ENCODE measurements around the gene ART4.

Gene ART4

DNA sequence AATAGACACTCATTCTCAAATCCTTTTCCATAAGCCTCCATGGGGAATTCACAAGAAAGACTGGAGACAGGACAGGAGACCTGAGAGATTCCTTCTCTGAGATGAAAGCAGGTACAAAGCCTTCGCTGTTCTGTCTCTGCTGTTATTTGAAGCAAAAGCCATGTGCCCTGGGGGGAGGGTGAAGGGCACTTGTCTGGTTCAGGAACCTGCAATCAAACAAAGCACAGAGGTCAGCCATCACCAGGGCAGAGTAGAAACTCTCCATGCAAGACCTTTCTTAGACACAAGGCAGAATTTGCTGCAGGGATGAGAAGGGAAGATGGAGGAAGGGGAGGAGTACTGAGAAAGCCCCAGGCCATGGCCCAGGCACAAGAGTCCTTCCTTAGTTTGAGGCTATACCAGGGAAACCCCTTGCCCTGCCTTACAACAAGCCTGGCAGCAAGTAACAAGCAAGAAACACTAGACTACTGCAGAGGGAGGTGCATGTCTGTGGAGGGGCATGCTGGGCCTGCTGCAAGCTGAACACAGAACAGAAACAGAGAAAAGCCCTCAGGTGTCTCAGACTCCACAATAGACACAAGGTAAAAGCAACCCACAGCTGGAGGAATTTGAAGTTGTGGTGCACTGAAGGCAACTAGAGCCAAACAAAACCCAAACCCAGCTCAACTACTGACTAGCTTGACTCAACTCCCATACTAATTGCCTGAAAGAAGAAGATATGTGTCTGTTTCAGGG lies 7.8 kb upstream of the ART4 start:
- no peak for DNase-seq (ENCODE audit: low spot score)

DNA sequence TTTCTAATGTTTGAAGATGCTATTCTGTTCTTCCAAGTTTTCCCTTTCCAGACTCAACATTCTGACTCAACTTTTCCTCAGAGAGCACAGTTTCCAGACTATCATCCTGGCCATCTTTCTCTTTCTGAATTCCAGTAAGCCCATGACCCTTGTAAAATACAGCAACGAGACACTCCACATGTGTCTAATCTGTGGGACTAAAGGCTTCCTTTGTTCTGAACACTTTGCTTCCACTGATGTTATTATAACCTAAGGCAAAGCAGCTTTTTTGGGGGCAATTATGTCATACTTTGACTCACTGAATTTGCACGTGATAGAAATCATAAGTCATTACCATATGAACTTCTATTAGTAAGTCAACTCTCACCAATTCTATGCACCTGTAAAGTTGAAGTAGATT lies 6.3 kb upstream of the ART4 start:
- DNase-seq (ENCODE audit: low spot score) = no peak

DNA sequence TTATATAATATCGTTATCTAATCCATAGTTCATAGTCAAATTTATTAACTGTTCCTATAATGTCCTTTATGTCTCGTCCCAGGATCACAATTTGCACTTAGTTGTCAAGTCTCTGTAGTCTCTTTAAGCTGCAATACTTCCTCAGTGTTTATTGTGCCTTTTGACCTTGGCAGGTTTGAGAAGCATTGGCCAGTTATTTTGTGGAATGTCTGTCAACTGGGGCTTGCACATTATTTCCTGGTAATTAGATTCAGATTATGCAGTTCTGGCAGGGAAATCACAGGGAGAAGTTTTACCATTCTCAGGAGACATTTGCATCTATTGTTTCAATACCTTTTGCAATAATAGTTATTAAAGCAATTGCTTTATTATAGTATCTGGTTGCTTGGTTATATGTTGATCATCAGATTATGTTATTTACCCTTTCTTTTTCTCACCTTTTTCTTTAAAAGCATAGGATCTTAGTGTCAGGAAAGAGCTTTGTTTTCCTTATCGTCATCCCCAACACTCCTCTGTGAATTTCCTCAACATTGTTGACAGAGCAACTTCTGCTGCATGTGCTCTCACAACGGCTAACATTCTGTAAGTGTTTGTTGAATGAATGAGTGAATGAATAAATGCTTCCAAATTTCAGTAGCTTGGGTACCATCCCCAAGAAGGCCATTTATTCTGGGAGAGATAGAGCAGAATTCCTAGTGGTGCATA lies 3.7 kb upstream of the ART4 start:
- DNase-seq (ENCODE audit: low spot score) = no peak

DNA sequence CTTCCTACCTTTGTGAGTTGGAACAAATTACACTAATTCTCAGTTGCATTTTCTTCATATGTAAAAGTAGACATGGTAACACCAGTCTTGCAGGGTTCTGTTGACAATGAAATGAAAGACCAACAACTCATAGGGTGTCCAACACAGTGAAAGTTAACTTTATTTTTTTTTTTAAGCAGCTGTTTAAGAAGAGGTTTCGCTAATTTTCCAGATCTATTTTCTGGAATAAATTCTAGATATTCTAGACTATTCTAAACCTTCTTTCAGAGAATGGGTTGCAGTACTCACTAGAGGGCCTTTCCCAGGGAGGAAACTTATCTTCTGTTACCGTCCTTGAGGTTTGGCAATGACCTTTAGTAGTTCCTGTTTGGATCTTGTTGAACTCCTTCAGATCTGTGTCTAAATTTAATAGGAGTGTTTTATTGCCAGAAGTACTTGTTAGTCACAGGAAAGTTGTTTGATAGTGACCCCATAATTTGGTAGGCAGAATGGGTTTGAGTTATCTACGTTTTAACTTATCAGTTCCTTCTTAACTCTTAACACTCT lies 2.8 kb upstream of the ART4 start:
- DNase-seq (ENCODE audit: low spot score) = no peak

DNA sequence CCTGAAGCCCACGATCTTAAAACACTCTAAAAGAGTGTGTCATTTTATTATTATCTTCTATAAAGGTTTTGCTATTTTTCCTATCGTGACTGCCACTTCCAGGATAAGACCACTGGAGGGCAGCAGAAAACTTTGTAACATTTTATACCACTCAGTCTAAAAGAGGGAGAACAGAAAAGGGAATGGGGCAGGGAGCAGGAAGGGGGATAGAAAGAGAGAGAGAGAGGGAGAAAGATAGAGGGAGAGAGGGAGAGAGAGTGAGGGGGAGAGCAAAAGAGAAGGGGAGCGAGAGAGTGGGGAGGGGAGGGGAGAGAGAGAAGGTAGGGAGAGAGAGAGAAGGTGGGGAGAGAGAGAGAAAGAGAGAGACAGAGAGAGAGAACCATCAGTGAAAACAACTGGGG lies 2.0 kb upstream of the ART4 start:
- peak; percentile 73 for DNase-seq (ENCODE audit: low spot score)

DNA sequence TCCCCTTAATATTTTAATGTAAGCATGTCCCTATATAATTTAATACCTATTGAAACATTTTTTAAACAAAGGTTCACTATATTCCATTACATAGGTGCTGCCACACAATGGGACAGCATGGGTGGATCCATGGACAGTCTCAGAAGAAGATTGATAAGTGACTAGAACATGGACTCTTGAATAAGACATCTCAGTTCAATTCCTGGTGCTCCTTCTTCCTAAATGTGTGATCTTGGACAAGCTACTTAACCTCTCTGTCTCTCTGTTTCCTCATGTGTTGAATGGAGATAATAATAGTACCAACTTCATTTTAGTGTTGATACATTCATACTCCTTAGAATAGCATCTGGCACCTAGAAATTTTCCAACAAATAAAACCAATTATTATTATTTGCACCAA lies 1.1 kb upstream of the ART4 start:
- DNase-seq (ENCODE audit: low spot score) = no peak

DNA sequence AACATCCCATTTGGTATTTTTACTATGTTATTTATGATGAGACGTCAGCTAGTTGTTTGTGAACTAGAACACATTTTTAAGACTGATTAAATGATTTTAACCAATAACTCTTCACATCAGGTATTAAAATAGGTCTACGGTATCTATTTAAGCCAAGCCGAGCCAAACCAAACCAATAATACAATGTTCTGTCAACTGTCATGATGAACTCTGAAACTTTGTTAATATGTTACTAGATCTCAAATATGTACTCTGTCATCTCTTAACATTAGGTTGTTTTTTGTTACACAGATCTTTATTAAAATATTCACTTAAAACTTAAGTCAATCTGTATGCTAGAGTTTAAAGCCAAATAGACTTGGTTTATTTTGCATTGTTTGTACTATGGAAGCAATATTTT lies 1.0 kb downstream of the ART4 start:
- no peak for DNase-seq (ENCODE audit: low spot score)

DNA sequence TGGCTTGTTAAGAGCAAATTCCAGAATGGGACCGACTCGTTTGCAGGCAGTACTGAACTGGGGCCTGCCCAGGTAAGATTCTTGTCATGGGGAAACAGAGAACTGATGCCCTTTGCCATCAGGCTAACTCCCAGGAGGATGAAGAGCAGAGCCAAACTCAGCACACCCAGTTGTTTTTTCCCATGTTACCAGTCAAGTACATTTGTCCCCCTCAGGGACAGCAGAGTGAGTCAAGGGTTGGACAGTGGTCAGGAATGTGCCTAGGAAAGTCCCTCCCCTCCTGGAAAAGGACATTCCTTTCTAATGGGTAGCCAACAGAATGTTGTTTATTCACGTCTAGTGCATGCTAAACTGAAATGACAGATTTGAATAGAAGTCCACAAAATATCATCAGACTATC lies 1.6 kb downstream of the ART4 start:
- DNase-seq (ENCODE audit: low spot score) = no peak

DNA sequence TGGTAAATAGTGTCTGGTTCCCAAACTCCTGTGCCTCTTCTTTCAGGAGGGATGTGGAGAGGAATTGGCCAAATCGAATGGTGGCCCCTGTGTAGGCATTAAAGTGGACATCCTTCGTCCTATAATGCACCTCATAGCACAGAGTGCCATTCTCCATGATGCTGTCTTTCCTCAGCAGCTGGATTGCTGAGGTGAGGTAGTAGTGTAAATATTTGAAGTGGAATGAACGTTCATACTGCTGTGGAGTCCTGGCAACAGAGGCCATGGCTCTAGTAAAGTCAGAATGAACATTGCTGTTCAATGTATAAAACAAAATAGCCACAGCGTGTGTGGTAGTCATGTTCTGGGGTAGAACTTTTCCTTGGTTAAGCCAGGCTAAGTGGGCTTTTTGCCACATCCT lies 2.7 kb downstream of the ART4 start:
- DNase-seq (ENCODE audit: low spot score) = no peak

DNA sequence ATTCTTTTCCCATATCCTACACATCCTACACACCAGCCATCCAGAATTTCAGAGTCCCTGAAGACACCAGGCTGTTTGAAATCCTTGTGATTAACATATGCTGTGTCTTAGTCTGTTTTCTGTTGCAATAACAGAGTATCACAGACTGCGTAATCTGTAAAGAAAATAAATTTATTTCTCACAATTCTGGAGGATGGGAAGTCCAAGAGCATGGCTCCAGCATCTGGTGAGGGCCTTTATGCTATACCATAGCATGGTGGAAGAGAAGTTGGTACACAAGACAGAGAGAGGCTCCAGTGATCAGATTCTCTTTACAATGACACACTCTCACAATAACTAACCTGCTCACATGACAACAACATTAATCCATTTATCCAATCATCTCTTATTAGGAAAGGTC lies 4.1 kb downstream of the ART4 start:
- DNase-seq (ENCODE audit: low spot score) = no peak

DNA sequence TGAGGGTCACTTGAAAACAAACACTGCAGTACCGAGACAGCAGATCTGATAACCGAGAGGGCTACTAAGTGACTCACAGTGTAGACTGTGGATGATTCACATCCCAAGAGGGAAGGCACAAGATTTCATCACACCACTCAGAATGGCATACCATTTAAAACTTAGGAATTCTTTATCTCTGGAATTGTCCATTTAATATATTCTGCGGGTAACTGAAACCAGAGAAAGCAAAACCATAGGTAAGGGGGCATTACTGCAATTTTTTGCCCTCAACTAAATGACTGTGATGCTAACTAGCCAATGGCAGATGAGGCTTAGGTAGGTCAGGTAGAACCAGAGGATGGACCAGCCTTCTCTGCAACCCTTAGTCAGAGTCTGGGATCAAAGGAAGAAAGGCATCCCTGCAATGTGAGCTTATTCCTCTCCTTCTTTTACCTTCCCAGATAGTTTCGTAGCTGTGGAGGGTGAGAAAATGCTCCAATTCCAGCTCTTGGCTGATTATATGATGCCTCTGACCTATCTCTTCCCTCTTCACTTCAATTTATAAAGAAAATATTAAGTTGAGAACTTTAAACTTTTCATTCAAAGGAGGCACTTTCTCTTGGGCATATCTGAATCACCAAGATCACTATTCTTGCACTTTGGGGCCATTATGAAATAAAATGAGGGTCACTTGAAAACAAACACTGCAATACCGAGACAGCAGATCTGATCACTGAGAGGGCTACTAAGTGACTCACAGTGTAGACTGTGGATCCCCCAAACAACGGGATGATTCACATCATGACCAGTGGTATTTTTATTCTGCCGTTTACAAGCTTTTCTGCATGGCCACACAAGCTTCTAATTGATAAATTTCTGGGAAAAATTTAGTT lies 6.8 kb downstream of the ART4 start:
- no peak for DNase-seq (ENCODE audit: low spot score)

DNA sequence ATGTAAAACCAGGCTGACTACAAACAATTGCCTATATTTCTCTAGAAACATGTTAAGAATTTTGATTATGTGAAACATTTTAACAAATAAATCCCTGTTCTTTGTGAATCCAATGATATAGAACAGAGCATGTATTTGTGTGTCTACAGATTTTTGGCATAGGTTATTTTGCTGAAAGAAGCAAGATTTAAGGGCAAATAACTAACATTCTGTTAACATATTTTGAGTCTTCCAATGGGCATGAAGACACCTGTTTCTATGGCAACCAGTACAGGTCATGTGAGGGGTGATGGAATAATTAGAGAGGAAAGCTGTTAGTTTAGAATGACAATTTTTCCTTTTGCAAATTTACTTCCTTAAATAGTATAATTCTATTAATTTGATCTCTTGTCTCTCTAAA lies 8.8 kb downstream of the ART4 start:
- no peak for DNase-seq (ENCODE audit: low spot score)

DNA sequence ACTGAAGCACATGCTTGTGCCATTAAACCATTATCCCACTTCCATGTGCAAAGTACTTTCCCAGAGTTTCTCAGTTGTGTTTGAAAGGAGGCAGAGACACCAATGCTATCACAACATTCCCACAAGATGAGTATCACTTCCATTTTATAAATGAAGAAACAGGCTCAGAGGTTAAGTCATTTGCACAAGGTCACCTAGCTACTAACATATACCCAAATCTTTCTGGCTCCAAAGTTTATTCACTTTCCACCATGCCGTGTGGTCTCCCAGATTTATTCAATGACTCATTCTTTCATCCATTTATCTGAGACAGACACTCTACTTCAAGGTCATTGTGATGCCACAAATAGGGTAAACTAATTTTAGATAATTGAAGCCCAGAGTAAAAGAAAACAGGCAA lies 9.4 kb downstream of the ART4 start:
- DNase-seq (ENCODE audit: low spot score) = no peak

DNA sequence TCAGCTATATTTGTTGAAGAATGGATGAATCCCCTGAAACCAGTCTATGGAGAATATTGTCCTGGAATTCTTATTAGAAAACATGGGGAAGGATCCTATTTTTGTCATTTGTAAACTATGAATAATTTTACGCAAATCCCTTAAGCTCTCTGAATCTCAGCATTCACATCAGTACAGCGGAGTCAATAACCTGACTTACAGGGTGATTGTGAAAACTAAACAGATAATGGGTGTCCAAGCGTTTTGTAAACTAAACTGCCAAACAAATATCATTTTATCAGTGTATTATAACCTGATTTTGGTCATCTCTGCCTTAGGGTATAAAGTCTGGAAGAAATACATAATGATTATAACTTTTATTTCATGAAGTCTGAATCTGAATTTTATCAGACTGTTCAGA lies 10.0 kb downstream of the ART4 start:
- DNase-seq (ENCODE audit: low spot score) = no peak

DNA sequence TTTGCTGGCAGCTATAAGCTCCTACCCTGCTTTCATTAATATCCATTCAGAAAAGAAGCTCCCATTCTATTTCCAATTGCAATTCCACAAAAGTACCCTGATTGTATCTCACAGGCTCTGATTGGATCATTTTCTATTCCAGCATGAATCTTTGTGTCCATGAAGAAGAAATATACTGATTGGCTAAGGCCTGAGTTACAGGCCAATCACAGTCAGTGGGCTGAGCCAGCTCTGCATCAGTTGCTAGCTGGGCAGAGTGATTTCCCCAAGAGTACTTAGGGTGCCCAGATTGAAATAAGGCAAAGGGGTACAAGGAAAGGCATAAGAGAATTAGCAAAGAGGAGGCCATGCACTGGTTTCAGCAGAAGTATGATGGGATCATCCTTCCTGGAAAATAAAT lies 14.4 kb downstream of the ART4 start:
- no peak for DNase-seq (ENCODE audit: low spot score)

DNA sequence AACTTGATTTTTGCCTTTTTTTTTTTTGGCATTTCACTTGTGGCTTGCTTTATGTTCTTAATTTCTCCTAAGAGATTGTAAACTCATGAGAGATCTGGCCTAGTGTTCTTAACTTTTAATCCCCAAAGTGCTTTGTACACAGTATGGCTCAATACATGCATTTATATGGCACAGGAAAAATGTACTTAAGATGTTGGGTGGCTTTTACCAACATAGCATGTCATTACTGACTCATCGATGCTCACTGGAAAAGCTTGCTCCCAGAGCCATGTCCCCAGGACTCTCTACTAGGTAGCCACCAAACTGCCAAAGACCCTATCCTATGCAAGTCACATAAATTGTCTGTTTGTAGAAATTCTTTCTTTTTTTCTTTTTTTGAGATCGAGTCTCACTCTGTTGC lies 16.3 kb downstream of the ART4 start:
- DNase-seq (ENCODE audit: low spot score) = no peak

DNA sequence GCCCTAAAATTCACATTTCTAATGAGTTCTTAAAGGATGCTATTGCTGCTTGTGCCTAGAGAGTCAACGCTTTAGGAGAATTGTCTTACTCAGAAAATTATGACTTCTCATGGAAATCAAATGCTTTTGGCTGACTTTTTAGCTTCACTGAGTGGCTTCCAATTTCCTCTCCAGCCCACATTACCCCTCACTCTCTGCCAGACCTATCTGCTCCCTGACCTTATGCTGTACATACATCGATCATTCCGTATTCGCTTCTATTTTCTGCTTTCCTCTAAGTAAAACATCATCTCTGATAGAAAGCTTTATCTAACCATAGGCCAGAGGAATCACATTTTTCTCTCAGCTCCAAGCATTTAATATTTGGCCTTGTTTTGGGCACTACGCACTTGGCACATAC lies 16.8 kb downstream of the ART4 start:
- DNase-seq (ENCODE audit: low spot score) = no peak

DNA sequence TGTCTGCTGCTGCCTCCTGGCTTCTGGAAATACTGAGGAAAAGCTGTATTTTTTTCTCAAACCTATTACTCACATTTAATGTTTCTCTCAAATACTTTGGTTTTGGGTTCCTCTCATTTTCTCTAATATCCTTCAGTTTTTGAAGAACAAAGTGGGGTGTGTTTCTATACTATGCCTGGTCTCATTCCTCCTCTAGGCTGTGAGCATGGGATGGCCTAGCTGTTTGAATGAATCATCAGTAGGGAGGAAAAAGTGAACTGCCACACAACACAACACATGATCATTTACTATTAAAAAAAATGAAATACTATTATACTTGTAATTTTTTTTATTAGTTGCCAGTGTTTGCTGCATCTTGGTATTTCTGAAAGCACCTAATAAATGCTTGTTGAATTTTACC lies 18.1 kb downstream of the ART4 start:
- no peak for DNase-seq (ENCODE audit: low spot score)

DNA sequence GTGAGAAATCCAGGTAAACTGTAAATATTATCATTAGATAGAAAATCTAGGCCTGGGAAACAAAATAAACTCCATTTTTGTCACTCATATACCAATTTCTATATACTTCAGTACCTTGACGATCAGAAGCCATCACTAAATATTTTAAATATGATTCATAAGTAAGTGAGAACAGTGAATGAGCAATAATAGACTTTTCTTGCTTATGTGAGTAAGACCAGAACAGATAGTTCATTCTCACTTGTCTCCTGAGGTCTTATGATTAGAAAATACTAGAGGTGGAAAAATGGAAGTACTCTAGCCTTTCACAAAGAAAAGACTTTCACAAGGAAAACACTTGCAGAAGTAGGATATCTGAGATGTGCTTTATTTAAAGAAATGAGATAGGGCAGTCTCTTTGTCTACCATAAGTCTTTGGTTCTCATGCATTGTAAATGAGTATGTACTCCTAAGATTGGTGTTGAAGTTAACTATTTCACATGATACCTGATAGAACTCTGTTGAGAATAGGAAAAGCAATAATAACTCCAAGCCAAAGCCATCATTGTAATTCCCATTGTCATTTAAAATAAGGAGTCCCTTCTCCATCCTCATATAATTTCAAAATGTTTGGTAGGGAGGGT lies 19.2 kb downstream of the ART4 start:
- no peak for DNase-seq (ENCODE audit: low spot score)

DNA sequence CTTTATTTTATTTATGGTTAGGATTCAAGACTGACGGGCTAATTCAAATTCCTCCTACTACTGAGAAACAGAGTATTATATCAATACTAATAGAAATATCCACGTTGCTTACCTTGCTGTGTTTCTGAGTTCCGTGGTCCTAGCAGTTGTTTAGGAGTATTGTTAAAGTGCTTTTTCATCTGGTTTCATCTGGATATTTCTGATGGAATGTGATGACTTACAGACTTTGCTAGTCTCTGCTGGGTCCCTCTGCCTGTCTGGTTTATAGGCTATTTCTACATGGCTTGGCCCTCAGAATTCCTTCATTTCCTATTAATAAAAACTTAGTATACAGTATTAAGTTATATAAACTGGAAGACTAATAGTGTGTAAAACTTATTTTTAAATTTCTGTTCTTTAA lies 29.3 kb downstream of the ART4 start, which contains the start of gene SMCO3:
Gene SMCO3 (minus strand): TSS at position 169 of the 400 bp plus-strand sequence. CDS start 7,502 bp downstream, outside the sequence.
- no peak for DNase-seq (ENCODE audit: low spot score)

DNA sequence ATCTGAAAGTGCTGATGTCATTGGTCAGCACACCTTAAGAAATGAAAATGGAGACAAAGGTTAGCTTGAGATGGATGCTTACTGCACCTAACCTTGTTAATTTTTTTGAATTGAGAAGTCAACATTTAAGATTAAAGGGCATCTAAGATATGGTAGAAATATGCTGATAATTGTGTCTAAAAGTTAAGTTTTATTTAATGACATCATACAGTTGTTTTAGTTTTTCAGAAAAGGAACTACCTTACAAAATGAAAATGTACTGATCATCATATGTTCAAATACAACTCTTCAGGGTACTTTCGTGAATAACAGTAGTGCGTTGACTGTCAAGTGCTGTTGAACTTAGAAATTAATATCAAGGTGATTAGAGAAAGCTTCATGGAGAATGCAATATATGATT lies 31.8 kb downstream of the ART4 start:
- no peak for DNase-seq (ENCODE audit: low spot score)

DNA sequence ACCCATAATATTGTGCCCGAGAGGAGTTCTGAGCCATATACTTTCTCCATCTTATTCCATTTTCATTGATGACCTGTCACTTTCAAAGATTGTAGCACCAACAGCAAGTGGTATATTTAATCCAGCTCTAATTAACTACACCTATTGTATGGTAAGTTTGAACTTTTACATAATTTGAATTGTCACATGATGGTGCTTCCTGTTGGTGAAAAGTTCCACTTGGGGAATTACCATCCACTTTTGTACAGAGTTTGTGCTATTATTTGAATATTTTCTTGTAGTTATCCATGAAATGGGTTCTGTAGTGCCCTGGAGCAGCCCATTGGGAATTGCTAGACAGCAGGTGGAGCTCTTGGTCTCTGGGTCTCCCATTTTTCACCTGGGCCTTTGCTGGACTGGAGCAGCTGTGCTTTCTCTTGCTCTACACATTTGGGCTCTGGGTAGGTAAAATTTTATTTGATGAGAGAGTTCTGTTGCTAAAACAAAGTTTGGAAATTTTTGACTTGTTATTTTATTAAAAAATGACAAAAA lies 32.3 kb downstream of the ART4 start:
- peak; percentile 22 for DNase-seq (ENCODE audit: low spot score)
